Gastroesophageal sphincter (tissue), 4 donors: ENCODE measurements around the gene KRT31. TPM values are rescaled to one million over a fixed set of nuclear protein-coding genes. Genes with fewer than 3 reads are reported as not detected.

Experiments used
- ATAC-seq: fragments of 150-250 bp; one replicate; pipeline ENCODE4 v1.9.1; 2016; ENCODE audit warnings: mild to moderate bottlenecking, moderate library complexity
- H3K27ac ChIP-seq, 4 donors: fragments of 200-600 bp; sonication (generic) in 3 of 4; 1 replicate in 3 of 4; 2 replicates in 1 of 4; pipeline ENCODE4 v1.5.1; 2016 to 2019
- H3K27me3 ChIP-seq: fragments of 200-600 bp; sonication (generic); one replicate; pipeline ENCODE4 v1.5.1; 2019
- H3K36me3 ChIP-seq, 2 donors: fragments of 200-600 bp; sonication (generic); one replicate each; pipeline ENCODE4 v1.5.1; 2019; ENCODE audit warnings: control low read depth in 1 of 2
- H3K4me1 ChIP-seq, 3 donors: fragments of 200-600 bp; sonication (generic); 1 replicate in 2 of 3; 2 replicates in 1 of 3; pipeline ENCODE4 v1.5.1; 2016 to 2019; ENCODE audit warnings: control low read depth in 2 of 3
- H3K4me3 ChIP-seq, 2 donors: fragments of 200-600 bp; sonication (generic); one replicate each; pipeline ENCODE4 v1.5.1; 2019; ENCODE audit warnings: mild to moderate bottlenecking in 1 of 2, moderate library complexity in 1 of 2
- H3K9me3 ChIP-seq, 3 donors: fragments of 200-600 bp; sonication (generic); one replicate each; pipeline ENCODE4 v1.5.1; 2017 to 2019; ENCODE audit warnings: control low read depth in 2 of 3
- CTCF ChIP-seq, 4 experiments: fragments of 200-600 bp in 2 of 4; fragments of 450-650 bp in 2 of 4; sonication (generic) in 1 of 4; IDR thresholded peaks; one replicate each; pipeline ENCODE4 v1.5.1; 2017 to 2019; ENCODE audit warnings: antibody characterized with exemption in 4 of 4, mild to moderate bottlenecking in 2 of 4, moderate library complexity in 2 of 4
- EP300 ChIP-seq: sonication (generic); formaldehyde crosslinking; IDR thresholded peaks from one replicate; pipeline ENCODE4 v1.6.1; 2017; ENCODE audit warnings: antibody characterized with exemption, mild to moderate bottlenecking
- POLR2A ChIP-seq, 2 donors: fragments of 450-650 bp; IDR thresholded peaks; one replicate each; pipeline ENCODE4 v1.6.1; 2017; ENCODE audit warnings: antibody characterized with exemption in 2 of 2, mild to moderate bottlenecking in 2 of 2, moderate library complexity in 1 of 2
- POLR2AphosphoS5 ChIP-seq: sonication (generic); formaldehyde crosslinking; IDR thresholded peaks from one replicate; pipeline ENCODE4 v1.6.1; 2017; ENCODE audit warnings: antibody characterized with exemption
- WGBS, 2 donors: methylation state at CpG; one replicate each; pipeline ENCODE4 v1.1.5; 2018; ENCODE audit warnings: low coverage in 1 of 2; 5-methylcytosine and 5-hydroxymethylcytosine counted together
- total RNA-seq, 4 donors: library from RNA; depleted of rRNA; stranded (reverse); fragments of >200 nt; gene quantifications; one replicate each; pipeline ENCODE4 v1.1.0, GENCODE V29; 2016

Gene KRT31
- total RNA-seq, 4 donors from 2014 or later, result not detected

DNA sequence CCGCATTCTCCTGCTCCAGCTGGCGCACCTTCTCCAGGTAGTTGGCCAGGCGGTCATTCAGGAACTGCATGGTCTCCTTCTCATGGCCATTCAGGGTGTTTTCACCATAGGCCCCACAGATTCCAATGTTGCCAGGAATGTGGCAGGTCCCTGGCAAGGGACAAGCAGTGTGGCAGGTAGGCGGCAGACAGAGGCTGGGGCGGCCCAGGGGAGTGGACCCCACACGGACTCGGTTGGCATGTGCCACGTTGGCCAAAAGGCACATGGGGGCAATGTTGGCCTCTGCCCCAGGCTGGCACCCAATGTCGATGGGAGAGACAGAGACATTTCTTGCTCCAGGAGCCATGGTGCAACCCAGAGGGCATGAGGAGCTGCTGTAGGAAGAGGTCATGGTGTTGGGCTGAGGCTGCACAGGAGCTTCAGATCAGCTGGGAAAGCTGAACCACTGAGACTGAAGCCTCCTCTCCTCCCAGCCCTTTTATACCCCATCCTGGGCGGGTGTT lies 43.2 kb upstream of the KRT31 start, which contains the start of gene KRT38:
KRT38 (minus strand) TSS at position 453 of the 503 bp plus-strand sequence; CDS start at position 391, 62 bp downstream.
- Histone ChIP-seq H3K36me3 (no peaks in the 10 kb centered on the region), H3K4me3 (no peak within 1 kb of the TSS), H3K9me3 (no peaks in the 10 kb centered on the region), H3K27me3 (peaks cover 6% of the 10 kb centered on the region), H3K27ac (no peak within 1 kb of the TSS), H3K4me1 (no peaks in the 10 kb centered on the region)
- 86 to 92% methylated on average over 2 to 4 of the region's 10 CpGs for whole genome bisulfite sequencing, 2 donors
- no peak for ATAC-seq
- TF ChIP-seq CTCF (IDR thresholded peaks at IDR 0.05) (no peak), POLR2A (IDR thresholded peaks at IDR 0.05) (no peak), EP300 (no peak), POLR2AphosphoS5 (no peak)

DNA sequence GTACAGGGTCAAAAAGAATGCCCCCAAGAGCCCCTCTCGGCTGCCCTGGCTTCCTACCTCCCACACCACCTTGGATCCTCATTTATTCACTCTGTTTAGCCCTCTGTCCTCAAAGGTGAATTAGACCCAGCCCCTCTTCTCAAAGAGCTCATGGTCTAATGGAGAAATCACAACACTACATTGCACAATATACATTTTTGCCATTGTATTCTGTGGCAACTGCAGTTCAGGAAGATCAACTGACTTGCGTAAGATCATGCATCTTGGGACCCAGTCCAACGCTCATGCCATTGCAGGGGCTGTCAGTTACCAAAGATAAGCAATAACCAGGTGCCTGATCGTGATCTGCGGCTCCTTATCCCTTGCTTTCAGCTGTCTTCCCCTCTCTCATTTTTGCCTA lies 42.0 kb upstream of the KRT31 start:
- no peaks in the 10 kb centered on the region for H3K36me3 ChIP-seq
- H3K4me1 ChIP-seq, result peaks cover 0 to 5% (median 0%) of the 10 kb centered on the region in 3 donors
- no peaks in the 10 kb centered on the region for H3K9me3 ChIP-seq
- H3K27me3 ChIP-seq, result no peaks in the 10 kb centered on the region
- H3K27ac ChIP-seq, result no peak overlapping the region
- TF ChIP-seq POLR2A (IDR thresholded peaks at IDR 0.05) (no peak), CTCF (IDR thresholded peaks at IDR 0.05) (no peak), POLR2AphosphoS5 (no peak), EP300 (no peak)
- ATAC-seq, result no peak
- WGBS, 2 donors, result 83 to 100% methylated on average over 2 to 4 of the region's 5 CpGs
- H3K4me3 ChIP-seq, result no peak overlapping the region

DNA sequence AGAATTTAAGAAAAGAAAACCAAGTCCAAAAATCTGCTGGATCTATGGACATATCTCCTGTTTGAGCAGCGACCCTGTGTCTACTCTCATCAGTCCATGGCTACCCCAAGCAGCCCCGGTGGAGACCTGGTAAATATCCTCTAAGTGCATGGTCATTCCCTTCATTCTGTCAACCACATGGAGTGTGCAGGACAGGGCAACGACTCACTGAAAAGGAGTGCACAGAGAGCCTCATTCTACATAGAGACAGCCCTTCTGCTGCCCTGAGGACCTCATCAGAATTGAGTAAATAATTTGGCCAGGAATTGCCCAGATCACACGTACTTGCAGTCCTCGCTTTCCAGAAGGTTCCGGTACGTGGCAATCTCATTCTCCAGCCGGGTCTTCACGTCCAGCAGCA lies 40.4 kb upstream of the KRT31 start:
- TF ChIP-seq EP300 (no peak), POLR2AphosphoS5 (no peak), CTCF (IDR thresholded peaks at IDR 0.05) (no peak), POLR2A (IDR thresholded peaks at IDR 0.05) (no peak)
- WGBS, 2 donors, result 87% methylated on average over 9 of the region's 9 CpGs; no CpG with 5 or more reads in 1 of the 2 donors
- H3K27me3 ChIP-seq, result no peaks in the 10 kb centered on the region
- H3K4me3 ChIP-seq, result no peak overlapping the region
- no peaks in the 10 kb centered on the region for H3K36me3 ChIP-seq
- no peak for ATAC-seq
- H3K9me3 ChIP-seq, result no peaks in the 10 kb centered on the region
- no peak overlapping the region for H3K27ac ChIP-seq
- H3K4me1 ChIP-seq, result peaks cover 0 to 8% (median 0%) of the 10 kb centered on the region in 3 donors

GRCh38 chr17:41437254-41437653 lies 39.8 kb upstream of the KRT31 start:
- TF ChIP-seq POLR2A (IDR thresholded peaks at IDR 0.05) (no peak), POLR2AphosphoS5 (no peak), EP300 (no peak), CTCF (IDR thresholded peaks at IDR 0.05) (no peak)
- H3K9me3 ChIP-seq, result no peaks in the 10 kb centered on the region
- 68% methylated on average over 3 of the region's 7 CpGs; no CpG with 5 or more reads in 1 of the 2 donors for WGBS, 2 donors
- no peaks in the 10 kb centered on the region for H3K36me3 ChIP-seq
- ATAC-seq, result no peak
- no peaks in the 10 kb centered on the region for H3K27me3 ChIP-seq
- H3K4me1 ChIP-seq, result peaks cover 0 to 8% (median 0%) of the 10 kb centered on the region in 3 donors
- H3K4me3 ChIP-seq, result no peak overlapping the region
- H3K27ac ChIP-seq, result no peak overlapping the region

DNA sequence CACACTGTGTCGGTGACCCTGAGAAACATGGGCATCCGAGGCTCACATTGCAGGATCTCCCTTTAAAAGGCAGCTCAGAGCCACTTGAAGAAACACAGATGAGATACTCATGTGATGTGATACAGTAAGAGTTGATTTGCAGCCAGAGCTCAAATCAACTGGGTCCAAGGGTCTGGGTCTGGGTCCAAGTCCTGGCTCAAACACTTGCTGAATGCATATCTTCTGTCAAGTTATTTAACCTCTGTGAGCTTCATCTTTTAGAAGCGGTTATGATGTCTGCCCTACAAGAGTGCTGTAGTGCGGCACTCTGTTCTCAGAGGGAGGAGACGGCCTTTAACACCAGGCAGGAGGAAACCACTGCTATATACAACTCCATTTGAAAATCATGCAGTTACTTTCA lies 37.0 kb upstream of the KRT31 start:
- Histone ChIP-seq H3K9me3 (no peaks in the 10 kb centered on the region), H3K36me3 (no peaks in the 10 kb centered on the region), H3K4me3 (no peak overlapping the region), H3K4me1 (peaks cover 0 to 8% (median 0%) of the 10 kb centered on the region in 3 donors), H3K27me3 (no peaks in the 10 kb centered on the region), H3K27ac (no peak overlapping the region)
- 28 to 72% methylated on average over 3 to 5 of the region's 5 CpGs for WGBS, 2 donors
- no peak for ATAC-seq
- TF ChIP-seq POLR2A (IDR thresholded peaks at IDR 0.05), result no peak
- TF ChIP-seq CTCF (IDR thresholded peaks at IDR 0.05), result no peak
- TF ChIP-seq EP300, result no peak
- TF ChIP-seq POLR2AphosphoS5, result no peak
